Limb (tissue), 2 donors: ENCODE results near the gene TIFAB.
"Not testable (repeated sequence)": the region's sequence is repeated elsewhere in the genome, so short reads cannot be mapped to it uniquely, and the experiment has no call there.

Experiments used
- DNase-seq, 2 donors: peaks; one replicate each; pipeline ENCODE4 v3.0.0-alpha.2; 2016; ENCODE audit errors: extremely low spot score in 2 of 2

The TIFAB gene

DNA sequence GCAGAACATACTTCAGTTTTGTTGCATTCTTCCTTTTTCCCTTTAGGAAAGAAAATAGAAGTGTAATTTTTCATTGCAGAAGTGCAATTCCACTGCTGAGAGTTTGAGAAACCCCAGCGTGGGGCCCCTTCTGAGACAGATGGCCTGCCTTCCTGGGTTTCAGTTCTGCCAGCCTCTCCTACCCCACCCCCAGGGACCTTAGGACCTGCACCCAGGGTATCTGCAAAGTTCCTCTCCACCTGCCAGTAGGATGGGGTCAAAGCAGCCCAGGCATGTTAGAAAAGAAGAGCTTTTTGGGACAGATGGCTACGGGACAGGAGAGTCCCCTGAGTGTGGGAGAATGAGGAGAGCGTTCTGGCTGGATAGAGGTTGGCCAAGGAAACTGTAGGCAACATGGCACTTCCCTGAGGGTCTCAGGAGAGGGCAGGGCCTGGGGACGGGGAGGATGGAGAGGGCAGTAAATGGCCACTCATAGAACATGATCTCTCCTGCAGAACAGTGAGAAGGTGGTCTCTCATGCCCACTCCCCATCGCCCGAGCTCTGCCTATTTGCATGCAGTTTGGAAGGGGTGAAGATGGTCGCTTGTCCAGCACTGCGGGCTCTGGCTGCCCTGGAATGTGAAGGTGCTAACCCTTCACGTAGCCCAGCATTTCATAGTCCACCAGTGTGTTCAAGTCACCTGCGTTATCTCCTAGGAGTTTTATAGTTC is at the start of gene TIFAB:
TSS of gene TIFAB (minus strand) at position 31 of the 710 bp plus-strand sequence. CDS start 2,412 bp downstream, outside the sequence.
- DNase-seq, result no peak

- DNase-seq, result no peak
Observed at GRCh38 chr5:135498637-135498995, 46.5 kb upstream of the TIFAB start.

GRCh38 chr5:135497971-135498636 is 46.0 kb upstream of the TIFAB start:
- DNase-seq, result no peak

DNA sequence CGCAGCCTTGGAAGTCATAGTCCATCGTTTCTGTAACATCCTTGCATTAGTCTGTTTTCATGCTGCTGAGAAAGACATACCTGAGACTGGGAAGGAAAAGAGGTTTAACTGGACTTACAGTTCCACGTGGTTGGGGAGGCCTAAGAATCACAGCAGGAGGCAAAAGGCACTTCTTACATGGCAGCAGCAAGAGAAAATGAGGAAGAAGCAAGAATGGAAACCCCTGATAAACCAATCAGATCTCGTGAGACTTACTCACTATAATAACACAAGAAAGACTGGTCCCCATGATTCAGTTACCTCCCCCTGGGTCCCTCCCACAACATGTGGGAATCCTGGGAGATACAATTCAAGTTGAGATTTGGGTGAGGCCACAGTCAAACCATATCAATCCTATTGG is 43.4 kb upstream of the TIFAB start:
- DNase-seq, result not testable (repeated sequence)

GRCh38 chr5:135494196-135494595 is 42.0 kb upstream of the TIFAB start:
- DNase-seq, result no peak

DNA sequence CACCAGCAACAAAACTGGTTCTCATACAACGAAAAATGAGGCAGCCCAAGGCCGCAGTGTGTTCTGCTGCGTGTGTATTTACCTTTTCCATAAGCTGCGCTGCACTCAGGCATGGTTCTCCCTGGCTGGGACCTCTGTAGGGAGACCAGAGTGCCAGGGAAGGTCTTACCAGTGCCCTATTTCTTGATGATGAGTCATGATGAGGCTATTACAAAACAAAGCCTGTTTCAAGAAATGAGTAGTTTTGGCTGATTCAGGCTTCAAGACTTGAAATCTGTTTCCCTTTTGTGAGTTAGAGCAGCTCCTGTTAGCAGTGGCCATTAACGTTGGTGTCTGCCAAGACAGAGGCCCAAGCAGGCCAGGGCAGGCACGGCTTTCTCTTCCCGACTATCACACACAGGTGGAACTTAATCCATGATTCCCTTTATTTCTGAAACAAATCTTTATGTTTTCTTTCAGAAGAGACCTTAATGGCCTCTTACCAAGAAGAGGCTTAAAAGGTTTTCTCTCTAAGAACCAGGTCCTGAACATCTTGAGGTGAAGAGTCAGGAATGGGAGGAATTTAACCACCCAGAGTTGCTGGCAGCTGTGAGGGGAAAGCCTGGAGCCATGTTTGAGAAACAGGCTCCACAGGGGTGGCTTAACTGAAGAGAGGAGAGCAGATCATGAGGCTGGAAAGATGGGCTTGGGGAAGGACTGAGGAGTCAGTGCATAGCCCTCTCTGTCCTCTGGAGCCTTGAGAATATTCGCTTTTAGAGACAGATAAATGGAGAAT is 41.4 kb upstream of the TIFAB start:
- DNase-seq, result no peak

- DNase-seq, result no peak
Observed at GRCh38 chr5:135492319-135492626, 40.1 kb upstream of the TIFAB start.

DNA sequence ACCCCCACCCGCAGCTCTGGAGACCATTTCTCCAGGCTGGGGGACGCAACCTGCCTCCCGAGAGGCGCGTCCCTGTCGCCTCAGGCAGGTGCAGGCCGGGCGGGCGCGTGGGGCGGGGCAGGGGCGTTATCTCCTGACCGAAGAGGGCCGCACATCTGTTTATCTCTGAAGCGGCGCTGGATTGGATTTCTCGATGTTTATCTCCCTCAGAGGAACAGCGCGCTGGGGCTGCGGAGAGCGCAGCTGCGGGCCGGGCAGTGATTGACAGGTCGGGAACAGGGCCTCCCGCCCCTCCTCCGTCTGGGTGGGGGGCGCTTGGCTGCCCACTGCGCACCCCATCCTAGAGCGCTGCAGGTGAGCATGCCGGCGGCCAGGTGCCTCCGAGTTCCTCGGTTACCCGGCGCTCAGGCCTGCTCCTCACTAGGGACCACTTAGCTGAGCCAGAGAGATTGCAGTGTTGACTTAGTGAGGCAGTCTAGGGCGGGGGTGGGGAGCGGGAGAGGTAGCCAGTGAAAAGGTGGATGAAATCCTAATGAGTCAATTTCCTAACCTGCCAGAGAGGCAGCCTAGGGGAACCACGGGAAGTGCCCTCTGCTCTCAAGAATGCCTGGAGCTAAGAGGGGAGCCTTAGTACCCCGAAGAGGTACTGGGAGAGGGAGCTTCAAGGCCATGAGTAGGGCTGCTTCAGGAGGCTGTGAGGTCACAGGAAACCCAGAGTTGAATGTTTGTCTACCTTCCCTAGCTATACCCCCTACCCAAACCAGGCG is 39.6 kb upstream of the TIFAB start:
- DNase-seq, result no peak

DNA sequence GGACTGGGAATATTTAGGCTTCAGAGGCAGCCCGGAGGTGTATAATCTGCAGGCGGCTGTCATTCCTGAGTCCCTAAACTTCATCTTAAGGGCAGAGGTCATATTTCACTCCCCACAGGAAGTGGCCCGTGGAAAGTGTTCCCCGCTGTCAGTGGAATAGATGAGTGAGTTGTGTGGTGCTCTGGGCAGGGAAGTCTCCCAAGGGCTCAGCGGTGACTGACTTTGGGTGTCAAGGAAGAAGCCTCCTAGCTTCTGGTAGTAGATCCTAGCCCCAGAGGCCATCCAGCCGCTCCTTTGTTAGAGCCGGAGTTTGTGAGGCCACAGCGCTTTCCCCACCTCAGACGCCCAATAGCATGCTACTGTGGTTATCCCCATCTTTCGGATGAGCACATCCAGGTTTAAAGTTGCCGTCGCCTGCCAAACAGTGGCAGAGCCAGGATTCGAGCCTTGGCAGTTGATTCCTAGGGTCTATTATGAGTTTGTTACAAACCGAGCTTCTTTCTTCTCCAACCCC is 38.9 kb upstream of the TIFAB start:
- DNase-seq, result no peak

- DNase-seq, result peak in 1 of 2 donors; percentile 56
Observed at GRCh38 chr5:135490245-135491037, 38.3 kb upstream of the TIFAB start.

DNA sequence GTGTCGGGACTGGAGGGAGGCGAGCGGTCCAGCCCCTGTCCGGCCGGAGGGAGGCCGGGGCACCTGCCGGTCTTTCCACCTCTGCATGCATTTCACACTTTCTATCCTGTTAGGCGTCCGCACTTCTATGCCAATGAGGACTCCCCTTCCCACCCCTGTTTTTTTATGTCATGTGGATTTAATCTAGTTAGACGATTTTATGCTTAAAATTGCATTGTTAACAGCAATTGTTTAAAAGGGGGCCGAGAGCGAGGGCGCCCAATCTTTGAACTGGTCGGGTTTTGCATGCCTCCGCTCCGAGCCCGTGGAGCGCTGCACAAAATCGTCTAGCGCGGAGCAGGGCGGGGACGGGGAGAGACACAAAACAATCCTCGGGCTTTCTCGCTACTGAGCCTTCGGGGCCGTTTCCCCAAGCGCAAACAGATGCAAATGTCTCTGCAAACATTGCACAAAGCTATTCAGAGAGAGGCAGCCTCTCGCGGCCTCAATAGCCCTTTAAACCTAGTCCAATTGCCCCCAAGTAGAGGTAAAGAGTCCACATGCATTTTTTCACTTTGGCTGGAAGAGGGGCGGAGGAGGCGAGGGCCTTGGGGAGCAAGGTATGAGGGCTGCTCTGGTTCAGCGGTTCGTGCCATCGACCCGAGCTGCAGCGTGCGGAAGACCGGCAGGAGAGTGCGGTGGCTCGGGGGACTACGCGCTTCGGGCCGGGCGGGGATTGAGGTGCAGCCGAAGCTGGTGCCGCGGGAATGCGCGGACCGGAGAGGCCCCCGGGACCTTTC is 37.5 kb upstream of the TIFAB start:
- peak in 1 of 2 donors; percentile 52 for DNase-seq

DNA sequence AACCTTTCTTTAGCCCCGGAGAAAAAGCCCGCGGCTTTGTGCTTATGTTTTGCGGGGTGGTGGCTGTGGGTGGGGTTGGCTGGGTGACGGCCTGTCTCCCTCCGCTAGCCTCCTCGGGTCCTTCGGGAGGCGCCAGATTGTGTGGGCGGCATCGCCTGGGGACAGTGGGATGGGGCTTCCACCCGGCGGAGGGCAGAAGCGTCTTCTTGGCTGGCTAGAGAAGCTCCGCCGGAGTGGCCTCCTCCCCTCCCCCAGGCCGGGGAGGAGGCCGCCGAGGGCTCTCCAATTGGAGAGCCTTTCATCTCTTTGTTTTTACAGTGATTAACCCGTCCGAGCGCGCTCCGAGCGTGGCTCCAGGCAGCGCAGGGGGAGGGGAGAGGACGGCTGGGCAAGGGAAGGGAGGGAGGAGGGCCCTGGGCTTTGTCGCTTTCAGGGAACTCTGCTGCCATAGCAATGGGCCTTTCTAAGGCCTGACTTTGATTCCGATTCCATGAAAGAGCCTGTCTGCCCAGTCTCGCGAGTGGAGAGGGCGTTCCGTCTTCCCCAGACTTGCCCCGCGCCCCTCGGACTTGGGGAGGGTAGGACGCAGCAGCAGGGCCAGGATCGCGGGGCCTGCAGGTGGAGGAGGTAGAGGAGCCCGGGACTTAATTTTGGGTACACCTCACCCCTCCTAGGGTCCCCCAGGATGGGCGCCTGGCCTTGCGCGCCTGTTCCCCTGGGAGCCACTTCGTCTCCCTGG is 36.7 kb upstream of the TIFAB start:
- DNase-seq, result peak in 1 of 2 donors; percentile 72

DNA sequence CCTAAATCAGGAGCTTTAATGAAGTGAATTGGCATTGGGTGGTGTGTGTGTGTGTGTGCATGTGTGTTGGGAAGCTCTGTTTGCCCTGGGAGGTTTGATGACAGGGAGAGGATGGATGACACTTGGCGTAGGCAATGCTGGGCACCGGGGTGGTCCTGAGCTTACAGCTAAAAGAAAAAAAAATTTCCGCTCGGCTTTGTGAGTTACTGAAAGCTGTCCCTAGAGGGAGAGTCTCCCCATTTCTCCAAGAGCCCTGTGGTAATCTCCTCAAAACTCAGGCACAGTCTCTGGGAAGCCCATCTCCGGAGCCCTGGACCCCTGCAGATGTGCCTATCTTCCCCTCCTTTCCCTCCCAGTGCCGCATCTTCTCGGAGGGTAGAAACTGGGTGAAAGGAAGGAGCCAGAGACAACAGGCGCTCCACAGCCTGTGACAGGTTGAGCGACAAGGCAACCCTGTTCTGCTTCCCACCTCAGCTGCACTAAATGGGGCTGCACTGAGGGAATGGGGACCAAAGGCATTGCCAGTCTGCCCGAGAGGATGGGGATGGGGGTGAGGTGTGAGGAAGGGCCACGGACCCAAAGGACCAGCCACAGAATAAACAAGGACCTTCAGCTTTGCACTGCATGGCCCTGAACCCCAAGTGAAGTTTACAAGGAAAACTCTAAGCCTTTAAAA is 35.8 kb upstream of the TIFAB start:
- no peak for DNase-seq

DNA sequence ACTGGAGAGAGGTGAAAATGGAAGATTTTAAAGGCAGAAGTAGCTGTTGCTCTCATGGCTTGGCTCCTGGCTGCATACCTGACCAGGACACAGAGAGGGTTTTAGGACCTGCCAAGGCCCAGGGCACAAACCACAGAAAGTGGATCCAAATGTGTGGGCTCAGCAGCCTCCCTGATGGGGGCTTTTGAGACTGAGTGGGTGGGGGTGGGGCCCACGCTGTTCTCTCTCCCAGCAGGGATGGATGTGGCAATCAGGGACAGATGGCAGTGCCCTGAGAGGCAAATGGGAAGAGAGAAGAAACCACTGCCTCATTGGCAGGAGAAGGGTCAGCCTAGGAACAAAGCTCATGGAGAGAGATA is 34.9 kb upstream of the TIFAB start:
- DNase-seq, result no peak

GRCh38 chr5:135486131-135487036 is 34.2 kb upstream of the TIFAB start:
- no peak for DNase-seq

DNA sequence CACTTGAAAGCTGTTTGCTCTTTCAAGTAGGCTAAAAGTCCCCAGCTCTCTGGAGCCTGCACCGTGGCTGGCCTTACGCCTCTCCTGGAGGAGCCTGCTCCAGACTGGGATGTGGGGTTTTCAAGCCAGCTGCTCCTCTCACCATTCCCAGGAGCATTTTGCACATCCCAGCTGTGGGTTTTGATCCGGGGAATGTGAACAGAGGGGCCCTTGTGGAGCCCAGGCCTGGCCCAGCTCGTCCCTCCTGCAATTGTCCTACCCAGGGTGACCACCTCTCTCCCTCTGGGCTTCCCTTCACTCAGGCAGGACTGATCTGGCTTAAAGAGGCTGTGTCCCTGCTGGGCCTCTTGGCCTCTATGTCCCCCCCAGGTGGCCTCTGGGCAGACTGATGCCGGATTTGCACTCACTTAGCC is 32.5 kb upstream of the TIFAB start:
- DNase-seq, result no peak

DNA sequence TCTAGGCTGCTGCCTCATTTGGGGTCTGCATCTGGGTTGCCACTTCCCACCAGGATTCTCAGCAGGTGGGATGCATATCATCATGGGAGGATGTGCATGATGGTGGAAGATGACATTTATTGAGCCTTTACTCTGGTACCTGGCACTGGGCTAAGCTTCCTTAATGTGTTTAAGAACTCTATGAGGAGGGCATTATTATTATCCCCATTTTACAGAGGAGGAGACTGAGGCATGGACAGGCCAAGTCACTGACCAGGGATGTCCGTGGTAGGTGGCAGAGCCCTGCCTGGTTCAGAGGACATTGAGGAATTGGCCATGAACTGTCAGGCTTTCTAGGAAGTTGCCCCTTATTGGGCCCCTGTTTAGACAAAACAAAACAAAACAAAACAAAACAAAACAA is 31.1 kb upstream of the TIFAB start:
- DNase-seq, result no peak
